ENCODE measurements around the gene MTHFD1L.
"Not testable (repeated sequence)": the region's sequence is repeated elsewhere in the genome, so short reads cannot be mapped to it uniquely, and the experiment has no call there.

The MTHFD1L gene

GRCh38 chr6:150857062-150857944 is 8.2 kb upstream of the MTHFD1L start:
- Histone ChIP-seq H3K4me3 (ENCODE audit: insufficient read length, low read depth) (no peak overlapping the region), H3K9ac (ENCODE audit: insufficient read length, low read depth) (no peak overlapping the region), H3K27me3 (ENCODE audit: insufficient read depth, insufficient read length) (no peaks in the 10 kb centered on the region), H3K4me1 (ENCODE audit: insufficient read depth, insufficient read length) (no peaks in the 10 kb centered on the region), H3K9me3 (ENCODE audit: insufficient read depth, low read length) (no peaks in the 10 kb centered on the region), H3K36me3 (ENCODE audit: insufficient read depth, insufficient read length, low read length) (no peaks in the 10 kb centered on the region)
- no peak for TF ChIP-seq ZNF274 (IDR thresholded peaks at IDR 0.05; ENCODE audit: low read depth, low read length)
- TF ChIP-seq SUZ12 (IDR thresholded peaks at IDR 0.05; ENCODE audit: extremely low read depth, insufficient read depth, insufficient read length), result no peak
- no peak for TF ChIP-seq YY1 (IDR thresholded peaks at IDR 0.05; ENCODE audit: insufficient read depth, insufficient read length)
- DNase-seq (ENCODE audit: low read depth, low spot score), result no peak

- Histone ChIP-seq H3K27me3 (ENCODE audit: insufficient read depth, insufficient read length) (no peaks in the 10 kb centered on the region), H3K36me3 (ENCODE audit: insufficient read depth, insufficient read length, low read length) (no peaks in the 10 kb centered on the region), H3K4me3 (ENCODE audit: insufficient read length, low read depth) (no peak overlapping the region), H3K4me1 (ENCODE audit: insufficient read depth, insufficient read length) (no peaks in the 10 kb centered on the region), H3K9ac (ENCODE audit: insufficient read length, low read depth) (no peak overlapping the region), H3K9me3 (ENCODE audit: insufficient read depth, low read length) (no peaks in the 10 kb centered on the region)
- DNase-seq (ENCODE audit: low read depth, low spot score), result no peak
- TF ChIP-seq SUZ12 (IDR thresholded peaks at IDR 0.05; ENCODE audit: extremely low read depth, insufficient read depth, insufficient read length) (no peak), YY1 (IDR thresholded peaks at IDR 0.05; ENCODE audit: insufficient read depth, insufficient read length) (no peak), ZNF274 (IDR thresholded peaks at IDR 0.05; ENCODE audit: low read depth, low read length) (no peak)
Measured at GRCh38 chr6:150857945-150858308, 7.6 kb upstream of the MTHFD1L start.

DNA sequence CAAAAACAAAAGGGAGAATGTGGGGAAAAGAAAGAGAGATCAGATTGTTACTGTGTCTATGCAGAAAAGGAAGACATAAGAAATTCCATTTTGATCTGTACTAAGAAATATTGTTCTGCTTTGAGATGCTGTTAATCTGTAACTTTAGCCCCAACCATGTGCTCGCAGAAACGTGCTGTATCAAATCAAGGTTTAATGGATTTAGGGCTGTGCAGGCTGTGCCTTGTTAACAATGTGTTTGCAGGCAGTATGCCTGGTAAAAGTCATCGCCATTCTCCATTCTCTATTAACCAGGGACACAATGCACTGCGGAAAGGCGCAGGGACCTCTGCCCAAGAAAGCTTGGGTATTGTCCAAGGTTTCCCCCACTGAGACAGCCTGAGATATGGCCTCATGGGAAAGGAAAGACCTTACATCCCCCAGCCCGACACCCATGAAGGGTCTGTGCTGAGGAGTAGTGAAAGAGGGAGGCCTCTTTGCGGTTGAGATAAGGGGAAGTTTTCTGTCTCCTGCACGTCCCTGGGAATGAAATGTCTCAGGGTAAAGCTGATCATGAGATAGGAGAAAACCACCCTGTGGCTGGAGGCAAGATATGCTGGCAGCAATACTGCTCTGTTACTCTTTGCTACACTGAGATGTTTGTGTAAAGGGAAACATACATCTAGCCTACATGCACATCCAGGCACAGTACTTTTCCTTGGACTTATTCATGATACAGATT is 3.9 kb upstream of the MTHFD1L start:
- DNase-seq (ENCODE audit: low read depth, low spot score); H3K9ac ChIP-seq (ENCODE audit: insufficient read length, low read depth); H3K27me3 ChIP-seq (ENCODE audit: insufficient read depth, insufficient read length); H3K4me3 ChIP-seq (ENCODE audit: insufficient read length, low read depth); H3K36me3 ChIP-seq (ENCODE audit: insufficient read depth, insufficient read length, low read length); H3K9me3 ChIP-seq (ENCODE audit: insufficient read depth, low read length); H3K4me1 ChIP-seq (ENCODE audit: insufficient read depth, insufficient read length): not testable (repeated sequence)

- Histone ChIP-seq H3K27me3 (ENCODE audit: insufficient read depth, insufficient read length) (no peaks in the 10 kb centered on the region), H3K4me1 (ENCODE audit: insufficient read depth, insufficient read length) (no peaks in the 10 kb centered on the region), H3K36me3 (ENCODE audit: insufficient read depth, insufficient read length, low read length) (peaks cover 3% of the 10 kb centered on the region), H3K9me3 (ENCODE audit: insufficient read depth, low read length) (no peaks in the 10 kb centered on the region), H3K4me3 (ENCODE audit: insufficient read length, low read depth) (no peak overlapping the region), H3K9ac (ENCODE audit: insufficient read length, low read depth) (no peak overlapping the region)
- no peak for DNase-seq (ENCODE audit: low read depth, low spot score)
- TF ChIP-seq YY1 (IDR thresholded peaks at IDR 0.05; ENCODE audit: insufficient read depth, insufficient read length), result no peak
- TF ChIP-seq ZNF274 (IDR thresholded peaks at IDR 0.05; ENCODE audit: low read depth, low read length), result no peak
- TF ChIP-seq SUZ12 (IDR thresholded peaks at IDR 0.05; ENCODE audit: extremely low read depth, insufficient read depth, insufficient read length), result no peak
Measured at GRCh38 chr6:150863213-150863928, 2.1 kb upstream of the MTHFD1L start.

GRCh38 chr6:150865043-150865405 is 478 bp upstream of the MTHFD1L start:
- peak overlapping the region; percentile 61 for H3K4me3 ChIP-seq (ENCODE audit: insufficient read length, low read depth)
- no peak for TF ChIP-seq ZNF274 (IDR thresholded peaks at IDR 0.05; ENCODE audit: low read depth, low read length)
- no peak for TF ChIP-seq SUZ12 (IDR thresholded peaks at IDR 0.05; ENCODE audit: extremely low read depth, insufficient read depth, insufficient read length)
- no peak for TF ChIP-seq YY1 (IDR thresholded peaks at IDR 0.05; ENCODE audit: insufficient read depth, insufficient read length)
- no peaks in the 10 kb centered on the region for H3K27me3 ChIP-seq (ENCODE audit: insufficient read depth, insufficient read length)
- DNase-seq (ENCODE audit: low read depth, low spot score), result no peak
- peak overlapping the region; percentile 74 for H3K9ac ChIP-seq (ENCODE audit: insufficient read length, low read depth)
- H3K4me1 ChIP-seq (ENCODE audit: insufficient read depth, insufficient read length), result no peaks in the 10 kb centered on the region
- no peaks in the 10 kb centered on the region for H3K9me3 ChIP-seq (ENCODE audit: insufficient read depth, low read length)
- peaks cover 3% of the 10 kb centered on the region for H3K36me3 ChIP-seq (ENCODE audit: insufficient read depth, insufficient read length, low read length)

DNA sequence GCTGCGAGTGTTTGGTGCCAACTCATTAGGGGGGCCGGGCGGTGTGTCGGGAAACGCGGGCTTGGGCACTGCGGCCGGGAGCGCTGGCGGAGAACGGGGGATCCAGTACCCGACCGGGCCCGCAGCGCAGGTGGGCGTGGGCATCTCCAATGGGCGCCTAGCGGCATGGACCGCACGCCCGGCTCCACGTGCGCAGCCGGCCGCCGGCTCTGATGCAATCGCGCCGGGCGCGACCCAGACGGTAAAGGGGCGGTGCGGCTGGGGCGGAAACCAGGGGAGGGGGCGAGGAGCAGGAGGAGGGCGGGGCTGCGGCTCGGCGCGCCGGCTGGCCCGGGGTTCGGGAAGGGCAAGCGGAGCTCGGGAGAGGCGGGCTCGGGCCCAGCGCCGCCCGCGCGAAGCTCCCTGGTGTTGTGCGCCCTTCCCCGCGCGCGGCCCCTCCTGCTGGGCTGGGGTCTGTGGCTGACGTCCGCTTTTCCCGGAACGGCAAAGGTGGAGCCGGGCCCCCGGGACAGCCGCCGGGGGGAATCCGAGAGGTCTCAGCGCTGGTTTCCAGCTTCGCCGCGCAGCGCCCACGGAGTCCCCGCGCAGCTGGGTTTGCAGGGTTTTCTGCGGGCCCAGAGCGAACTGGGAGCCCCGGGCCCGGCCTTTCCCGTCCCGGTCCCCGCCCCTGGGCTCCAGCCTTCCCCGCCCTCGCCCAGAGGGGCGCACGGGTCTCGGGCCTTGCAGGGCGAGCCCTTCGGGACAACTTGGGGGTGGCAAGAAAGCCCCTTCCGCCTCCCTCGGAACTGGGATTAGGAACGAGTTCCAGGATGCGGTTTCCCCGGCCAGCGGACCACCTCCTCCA is 867 bp downstream of the MTHFD1L start:
- TF ChIP-seq YY1 (IDR thresholded peaks at IDR 0.05; ENCODE audit: insufficient read depth, insufficient read length), result no peak
- no peaks in the 10 kb centered on the region for H3K27me3 ChIP-seq (ENCODE audit: insufficient read depth, insufficient read length)
- peak; percentile 72 for DNase-seq (ENCODE audit: low read depth, low spot score)

More for the DNA sequence above, 867 bp downstream of the MTHFD1L start:
- Histone ChIP-seq H3K4me3 (ENCODE audit: insufficient read length, low read depth) (peak overlapping the region; percentile 66), H3K4me1 (ENCODE audit: insufficient read depth, insufficient read length) (no peaks in the 10 kb centered on the region), H3K9me3 (ENCODE audit: insufficient read depth, low read length) (no peaks in the 10 kb centered on the region), H3K9ac (ENCODE audit: insufficient read length, low read depth) (peak overlapping the region; percentile 82), H3K36me3 (ENCODE audit: insufficient read depth, insufficient read length, low read length) (peaks cover 3% of the 10 kb centered on the region)

Data from NT2/D1 (cell line).